NCI-H2196 treated with DMSO at 0.1 percent for 48 hours (cell line): ENCODE results near the gene LRRC59.
"Not testable (repeated sequence)": the region's sequence is repeated elsewhere in the genome, so short reads cannot be mapped to it uniquely, and the experiment has no call there.

ENCODE experiments used
- DNase-seq: peaks from one replicate; lab custom pipeline; 2025; ENCODE audit not compliant: unreplicated experiment; lab: John Stamatoyannopoulos, UW

LRRC59 gene

GRCh38 chr17:50424996-50425681 is 27.8 kb upstream of the LRRC59 start:
- DNase-seq = no peak

GRCh38 chr17:50424246-50424995 is 27.1 kb upstream of the LRRC59 start:
- DNase-seq = no peak

DNA sequence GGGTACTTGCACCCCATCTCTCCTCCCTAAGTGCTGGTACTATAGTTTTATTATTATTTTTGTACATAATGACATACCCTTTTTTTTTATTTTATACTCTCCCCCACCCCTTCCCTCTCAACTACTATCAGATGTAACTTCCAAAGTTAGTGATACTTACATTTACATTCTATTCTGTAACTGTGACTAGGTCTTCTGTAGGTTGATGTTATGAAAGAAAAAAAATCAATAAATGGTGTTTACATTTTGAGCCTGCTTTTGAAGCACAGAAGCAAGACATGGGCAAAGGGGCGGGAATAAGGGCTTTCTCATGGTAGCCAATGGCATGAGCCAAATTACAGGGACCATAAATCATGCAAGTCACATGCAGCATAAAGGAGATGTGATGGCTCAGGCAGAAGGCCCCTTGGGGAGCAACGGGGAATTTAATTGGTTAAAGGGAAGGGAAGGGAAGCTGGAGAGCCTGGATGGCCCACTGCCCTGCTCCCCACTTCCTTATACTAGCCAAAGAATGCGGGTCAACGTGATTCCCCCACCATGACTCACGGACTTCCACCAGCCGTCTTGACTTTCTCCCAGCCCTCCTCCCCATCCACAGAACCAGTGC is 26.3 kb upstream of the LRRC59 start:
- DNase-seq = no peak

DNA sequence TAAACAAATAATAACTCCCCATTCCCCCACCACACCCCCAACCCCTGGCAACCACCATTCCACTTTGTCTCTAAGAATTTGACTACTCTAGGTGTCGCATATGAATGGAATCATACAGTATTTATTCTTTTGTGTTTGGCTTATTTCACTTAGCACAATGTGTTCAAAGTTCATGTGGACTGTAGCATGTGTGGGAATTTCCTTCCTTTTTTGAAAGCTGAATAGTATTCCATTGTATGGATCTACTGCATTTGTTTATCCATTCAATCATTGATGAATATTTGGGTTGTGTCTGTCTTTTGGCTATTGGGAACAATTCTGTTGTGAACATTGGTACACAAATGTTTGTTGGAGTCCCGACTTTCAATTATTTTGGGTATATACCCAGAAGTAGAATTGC is 25.4 kb upstream of the LRRC59 start:
- no peak for DNase-seq

DNA sequence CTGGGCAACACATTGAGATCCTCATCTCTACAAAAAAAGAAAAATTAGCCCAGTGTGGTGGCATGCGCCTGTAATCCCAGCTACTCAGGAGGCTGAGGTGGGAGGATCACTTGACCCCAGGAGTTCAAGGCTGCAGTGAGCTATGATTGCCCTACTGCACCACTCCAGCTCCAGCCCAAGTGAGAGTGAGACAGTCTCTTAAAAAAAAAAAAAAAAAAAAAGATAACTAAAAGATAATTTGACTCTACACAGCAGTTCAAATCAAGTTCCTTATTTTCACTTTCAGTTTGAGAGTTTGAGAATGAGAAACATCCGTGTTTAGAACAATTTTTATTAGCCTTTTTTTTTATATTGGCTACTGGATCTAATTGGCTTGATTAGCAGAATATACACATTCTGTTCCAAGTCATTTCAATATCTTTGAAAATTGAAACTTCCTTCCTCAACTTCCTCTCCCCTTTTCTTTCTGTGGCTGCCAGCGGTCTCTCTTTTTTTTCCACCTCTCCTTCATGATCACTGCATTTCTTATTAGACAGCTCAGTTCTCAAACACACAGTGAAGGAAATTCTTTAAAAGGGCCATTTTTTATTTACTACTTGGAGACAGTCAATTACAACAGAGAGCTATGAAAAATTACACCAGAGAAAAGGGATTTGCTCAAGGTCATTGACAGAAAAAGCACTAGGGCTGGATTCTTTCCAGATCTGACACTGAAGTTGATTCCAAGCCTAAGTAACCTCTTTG is 24.2 kb upstream of the LRRC59 start:
- DNase-seq = no peak

DNA sequence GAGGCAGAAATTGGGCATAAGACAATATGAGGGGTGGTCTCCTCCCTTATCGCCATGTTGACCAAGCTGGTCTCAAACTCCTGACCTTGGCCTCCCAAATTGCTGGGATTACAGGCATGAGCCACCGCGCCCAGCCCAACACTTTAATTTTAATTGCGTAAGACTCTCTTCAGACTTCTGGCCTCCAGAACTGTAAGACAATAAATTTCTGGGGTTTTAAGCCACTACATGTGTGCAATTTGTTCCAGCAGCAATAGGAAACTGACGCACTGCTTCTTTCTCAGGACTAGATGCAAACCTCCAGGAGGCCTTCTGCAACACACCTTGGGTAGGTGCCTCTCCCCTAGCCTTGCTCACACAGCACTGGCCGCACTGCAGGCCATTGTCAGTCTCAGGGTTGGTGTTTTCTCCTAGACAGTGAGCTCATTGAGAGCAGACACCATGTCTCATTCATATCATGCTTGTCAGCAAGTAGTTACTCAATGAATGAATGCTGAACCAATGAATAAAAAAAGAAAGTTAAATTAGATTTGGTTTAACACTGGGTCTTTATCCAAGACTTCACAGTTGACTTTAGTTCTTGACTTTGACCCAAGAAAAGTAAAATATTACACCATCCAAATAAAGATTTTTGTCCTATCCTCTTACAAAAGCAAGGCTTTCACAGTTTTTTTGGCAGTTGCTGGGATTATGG is 23.2 kb upstream of the LRRC59 start:
- DNase-seq = no peak

DNA sequence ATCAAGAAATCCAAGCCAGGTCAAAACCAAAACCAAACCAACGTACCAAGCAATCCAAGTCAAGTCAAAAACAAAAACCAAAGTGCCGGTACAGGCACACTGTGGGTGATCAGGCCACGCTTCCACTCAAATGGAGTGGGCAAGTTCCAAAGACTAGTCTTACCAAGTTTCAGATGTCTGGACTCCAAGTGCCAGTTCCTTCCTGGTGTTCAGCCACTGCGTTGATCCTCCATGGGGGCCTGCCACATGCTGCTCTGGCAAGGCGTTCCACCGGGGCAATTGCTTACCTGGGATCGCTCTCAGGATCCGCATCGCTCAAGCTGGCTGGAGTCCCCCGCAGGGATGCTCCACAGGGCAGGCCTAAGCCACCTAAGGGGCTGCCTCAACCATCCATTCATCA is 22.3 kb upstream of the LRRC59 start:
- not testable (repeated sequence) for DNase-seq

DNA sequence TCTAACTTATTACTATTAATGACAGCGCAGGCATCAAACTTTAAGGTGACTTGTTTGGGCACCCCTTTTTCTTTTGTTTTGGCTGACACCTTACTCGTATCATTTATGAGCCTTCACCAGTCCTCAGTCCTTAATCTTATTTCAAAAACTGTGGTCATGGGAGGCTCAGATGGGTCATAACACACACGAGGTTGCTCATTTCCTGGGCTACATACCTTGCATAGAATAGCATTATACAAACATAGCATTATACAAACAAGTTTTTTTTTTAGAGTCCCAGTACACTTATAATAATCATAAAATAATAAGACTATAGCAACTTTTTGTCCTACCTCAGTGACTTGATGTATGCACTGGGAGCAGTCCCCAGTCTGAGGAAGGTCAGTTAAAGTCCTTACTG is 17.5 kb upstream of the LRRC59 start:
- no peak for DNase-seq

- DNase-seq = no peak
These were observed 14.9 kb upstream of the LRRC59 start for GRCh38 chr17:50412188-50412732.

DNA sequence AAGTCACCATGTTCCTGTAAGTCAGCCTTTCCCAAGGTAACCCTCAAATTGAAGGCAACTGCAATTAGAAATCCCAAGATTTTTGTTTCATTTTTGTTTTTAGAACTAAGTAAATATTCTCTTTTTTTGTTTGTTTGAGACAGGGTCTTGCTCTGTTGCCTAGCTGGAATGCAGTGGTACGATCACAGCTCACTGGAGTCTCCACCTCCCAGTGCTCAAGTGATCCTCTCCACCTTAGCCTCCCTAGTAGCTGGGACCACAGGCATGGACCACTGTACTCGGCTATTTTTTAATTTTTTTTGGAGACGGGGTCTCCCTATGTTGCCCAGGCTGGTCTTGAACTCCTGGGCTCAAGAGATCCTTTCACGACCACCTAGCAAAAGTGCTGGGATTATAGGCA is 10.6 kb upstream of the LRRC59 start:
- no peak for DNase-seq

DNA sequence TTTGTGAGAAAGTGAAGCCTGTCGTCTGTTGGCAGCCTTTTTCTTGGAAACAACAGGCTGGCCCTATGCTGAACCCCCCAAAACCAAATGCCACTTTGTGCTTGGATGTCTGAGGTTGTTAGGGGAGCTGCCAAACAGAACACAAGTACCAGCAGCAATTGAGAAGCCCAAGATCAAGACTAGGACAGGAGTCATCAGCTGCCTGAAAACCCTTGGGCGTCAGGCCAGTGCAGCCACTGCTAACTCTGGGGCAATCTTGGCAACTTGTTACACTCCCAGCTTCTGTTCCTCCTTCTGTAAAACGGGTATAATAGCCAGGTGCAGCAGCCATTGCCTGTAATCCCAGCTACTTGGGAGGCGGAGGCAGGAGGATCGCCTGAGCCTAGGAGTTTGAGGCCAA is 9.3 kb upstream of the LRRC59 start:
- no peak for DNase-seq

- not testable (repeated sequence) for DNase-seq
These were observed 8.0 kb upstream of the LRRC59 start for GRCh38 chr17:50405351-50405750.

DNA sequence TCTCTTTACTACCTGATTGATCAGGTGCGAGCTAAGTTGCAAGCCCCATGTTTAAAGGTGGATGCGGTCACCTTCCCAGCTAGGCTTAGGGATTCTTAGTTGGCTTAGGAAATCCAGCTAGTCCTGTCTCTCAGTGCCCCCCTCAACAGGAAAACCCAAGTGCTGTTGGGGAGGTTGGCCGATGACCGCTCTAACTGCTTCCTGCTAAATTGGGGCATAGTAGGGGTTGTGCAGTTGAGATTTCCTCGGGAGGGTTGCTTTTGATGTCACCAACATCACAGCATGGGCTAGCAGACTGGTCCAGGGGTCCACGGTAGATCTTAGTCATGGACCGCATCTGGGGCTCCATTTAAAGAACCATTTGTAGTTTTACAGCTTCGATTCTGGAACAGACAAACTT is 2.3 kb upstream of the LRRC59 start:
- not testable (repeated sequence) for DNase-seq

- not testable (repeated sequence) for DNase-seq
These were observed 1.3 kb upstream of the LRRC59 start for GRCh38 chr17:50398672-50399071.

GRCh38 chr17:50397919-50398285 is 579 bp upstream of the LRRC59 start:
- no peak for DNase-seq

- peak; percentile 13 for DNase-seq
These were observed 837 bp downstream of the LRRC59 start for GRCh38 chr17:50396261-50397110.

DNA sequence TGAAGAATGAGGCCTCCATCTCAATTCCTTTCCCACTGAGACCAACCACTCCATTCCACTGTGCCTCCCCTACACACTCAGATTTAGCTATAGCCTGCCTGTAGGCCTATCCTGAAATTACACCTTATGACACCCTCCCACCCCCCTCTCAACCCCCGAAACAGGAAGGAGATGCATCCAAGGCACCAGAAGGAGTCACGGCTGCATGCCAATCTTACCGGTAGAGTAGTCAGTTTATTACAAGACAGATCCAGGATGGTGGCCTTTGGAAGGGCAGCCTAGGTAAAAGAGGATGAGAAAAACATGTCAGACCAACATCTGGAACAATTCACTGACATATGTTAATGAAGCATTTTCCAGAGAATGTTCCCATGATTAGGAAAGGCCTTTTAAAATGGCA is 2.6 kb downstream of the LRRC59 start:
- no peak for DNase-seq

DNA sequence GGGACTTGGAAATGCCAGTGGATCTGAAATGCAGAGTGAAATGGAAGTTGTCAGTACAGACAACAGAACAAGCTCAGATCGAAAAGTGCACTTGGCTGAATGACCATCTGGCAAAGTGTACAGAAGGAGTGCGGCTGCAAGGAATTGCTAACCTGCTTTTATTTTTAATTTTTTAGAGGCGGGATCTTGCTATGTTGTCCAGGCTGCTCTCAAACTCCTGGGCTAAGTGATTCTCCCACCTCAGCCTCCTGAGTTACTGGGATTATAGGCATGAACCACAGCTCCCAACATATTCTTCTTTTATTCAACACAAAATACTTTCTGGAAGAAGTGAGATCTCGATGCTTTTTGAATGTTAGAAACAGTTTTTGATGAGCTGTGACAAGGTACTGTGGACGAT is 3.6 kb downstream of the LRRC59 start:
- no peak for DNase-seq

GRCh38 chr17:50392621-50393020 is 4.7 kb downstream of the LRRC59 start:
- no peak for DNase-seq

DNA sequence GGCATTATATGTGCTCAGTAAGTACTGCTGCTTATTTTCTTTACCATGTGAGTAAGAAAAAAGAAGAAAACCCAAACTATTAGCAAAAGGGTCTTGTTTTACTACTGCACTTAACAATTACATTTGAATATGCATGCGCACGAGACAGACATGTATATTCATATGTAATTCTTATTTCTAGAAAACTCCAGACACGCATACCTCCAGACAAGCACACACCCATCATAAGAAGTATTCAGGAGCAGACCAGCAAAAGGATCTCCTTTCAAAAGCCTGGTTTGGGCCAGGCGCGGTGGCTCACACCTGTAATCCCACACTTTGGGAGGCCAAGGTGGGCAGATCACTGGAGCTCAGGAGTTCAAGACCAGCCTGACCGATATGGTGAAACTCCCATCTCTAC is 7.8 kb downstream of the LRRC59 start:
- no peak for DNase-seq
